ENCODE measurements around the gene REEP1.

DNA sequence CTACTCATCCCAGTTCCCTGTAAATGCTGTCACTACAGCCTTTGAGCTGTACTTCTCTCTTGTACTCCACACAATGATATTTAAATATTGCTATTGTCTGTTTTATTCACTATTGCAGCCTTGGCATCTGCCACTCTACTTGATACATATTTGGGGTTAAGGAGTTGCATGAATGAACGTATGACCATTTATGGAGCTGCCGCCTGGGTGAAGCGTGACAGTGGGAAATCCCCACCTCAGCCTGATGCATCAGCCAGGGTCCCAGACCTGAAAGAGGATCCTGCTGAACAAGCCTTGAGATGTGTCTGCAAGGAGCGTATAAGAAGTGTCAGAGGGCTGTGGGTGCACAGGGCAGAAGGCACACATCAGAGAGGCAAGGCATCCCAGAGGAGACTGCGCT lies 99.1 kb downstream of the REEP1 start:
- TF ChIP-seq, protein P1, sequence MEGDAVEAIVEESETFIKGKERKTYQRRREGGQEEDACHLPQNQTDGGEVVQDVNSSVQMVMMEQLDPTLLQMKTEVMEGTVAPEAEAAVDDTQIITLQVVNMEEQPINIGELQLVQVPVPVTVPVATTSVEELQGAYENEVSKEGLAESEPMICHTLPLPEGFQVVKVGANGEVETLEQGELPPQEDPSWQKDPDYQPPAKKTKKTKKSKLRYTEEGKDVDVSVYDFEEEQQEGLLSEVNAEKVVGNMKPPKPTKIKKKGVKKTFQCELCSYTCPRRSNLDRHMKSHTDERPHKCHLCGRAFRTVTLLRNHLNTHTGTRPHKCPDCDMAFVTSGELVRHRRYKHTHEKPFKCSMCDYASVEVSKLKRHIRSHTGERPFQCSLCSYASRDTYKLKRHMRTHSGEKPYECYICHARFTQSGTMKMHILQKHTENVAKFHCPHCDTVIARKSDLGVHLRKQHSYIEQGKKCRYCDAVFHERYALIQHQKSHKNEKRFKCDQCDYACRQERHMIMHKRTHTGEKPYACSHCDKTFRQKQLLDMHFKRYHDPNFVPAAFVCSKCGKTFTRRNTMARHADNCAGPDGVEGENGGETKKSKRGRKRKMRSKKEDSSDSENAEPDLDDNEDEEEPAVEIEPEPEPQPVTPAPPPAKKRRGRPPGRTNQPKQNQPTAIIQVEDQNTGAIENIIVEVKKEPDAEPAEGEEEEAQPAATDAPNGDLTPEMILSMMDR (IDR thresholded peaks at IDR 0.05), result no peak
- TF ChIP-seq POLR2A (IDR thresholded peaks at IDR 0.05), result no peak
